Uterus (tissue), 2 donors: ENCODE results near the gene CALN1.

Source experiments
- CTCF ChIP-seq, 4 experiments: fragments of 200-600 bp in 2 of 4; fragments of 450-650 bp in 2 of 4; sonication (generic) in 2 of 4; IDR thresholded peaks; one replicate each; pipeline ENCODE4 v1.5.1; 2016 to 2019; ENCODE audit warnings: antibody characterized with exemption in 4 of 4, mild to moderate bottlenecking in 2 of 4, moderate library complexity in 1 of 4
- POLR2A ChIP-seq, 2 donors: fragments of 450-650 bp; IDR thresholded peaks; one replicate each; pipeline ENCODE4 v1.6.1; 2016; ENCODE audit warnings: antibody characterized with exemption in 2 of 2, mild to moderate bottlenecking in 1 of 2, moderate library complexity in 1 of 2

- TF ChIP-seq CTCF (IDR thresholded peaks at IDR 0.05) (no peak), POLR2A (IDR thresholded peaks at IDR 0.05) (no peak)
Observed at GRCh38 chr7:72101444-72101843, 310.7 kb downstream of the CALN1 start.
